MG63 (cell line): ENCODE data around the gene PROCA1. TPM values are rescaled to one million over a fixed set of nuclear protein-coding genes. Genes with fewer than 3 reads are reported as not detected.

Experiments
- DNase-seq: peaks from one replicate; pipeline ENCODE4 v3.0.0-alpha.2; 2020
- H3K27me3 ChIP-seq: fragments of 250-450 bp; sonication (Bioruptor Pico); 2 replicates; pipeline ENCODE4 v1.5.1; 2020; ENCODE audit warnings: mild to moderate bottlenecking, moderate library complexity
- H3K36me3 ChIP-seq: fragments of 250-450 bp; sonication (Bioruptor Pico); 2 replicates; pipeline ENCODE4 v1.5.1; 2020; ENCODE audit warnings: mild to moderate bottlenecking, moderate library complexity
- H3K4me3 ChIP-seq: fragments of 250-450 bp; sonication (Bioruptor Pico); 2 replicates; pipeline ENCODE4 v1.5.1; 2020; ENCODE audit warnings: mild to moderate bottlenecking, moderate library complexity
- H3K9me3 ChIP-seq: fragments of 250-450 bp; sonication (Bioruptor Pico); 2 replicates; pipeline ENCODE4 v1.5.1; 2020; ENCODE audit warnings: mild to moderate bottlenecking, moderate library complexity
- total RNA-seq: library from RNA; depleted of rRNA; stranded (reverse); fragments of >200 nt; shearing (Covaris generic); gene quantifications from 2 replicates; pipeline ENCODE4 v1.2.3, GENCODE V29; 2014; ENCODE audit warnings: low replicate concordance

PROCA1 gene
- total RNA-seq, 1 experiment from 2014 or later = 0.79 TPM

DNA sequence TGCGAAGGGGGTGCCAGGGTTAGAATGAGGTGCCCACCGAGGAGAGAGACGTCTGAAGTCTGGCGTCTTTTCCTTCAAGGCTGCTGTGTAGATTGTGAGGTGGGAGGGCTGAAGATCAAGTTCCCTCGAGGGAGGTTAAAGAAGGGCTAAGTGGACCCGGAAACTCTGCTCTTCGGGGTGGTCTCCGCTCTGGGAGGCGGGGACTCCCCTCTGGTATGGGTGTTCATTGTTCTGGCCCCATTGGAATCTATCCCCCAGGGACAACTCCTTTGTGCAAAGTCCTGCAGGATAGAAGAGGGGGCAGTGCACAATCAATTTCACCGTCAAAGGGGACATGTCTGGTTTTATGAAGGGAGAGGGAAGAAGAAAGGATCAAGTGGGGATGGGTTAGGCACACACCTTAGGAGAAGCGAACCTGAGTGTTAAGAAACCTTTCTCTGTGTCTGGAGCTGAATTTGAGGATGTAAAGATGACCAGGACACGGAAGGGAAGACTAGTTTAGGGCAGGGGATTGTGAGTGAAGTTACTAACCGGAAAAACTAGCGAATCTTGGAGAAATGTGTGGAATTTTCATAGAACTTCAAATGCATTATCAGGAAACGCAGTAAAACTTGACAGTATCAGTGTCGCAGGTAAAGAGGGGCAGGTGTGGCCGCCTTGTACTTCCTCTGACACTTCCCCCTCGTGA lies 6.8 kb upstream of the PROCA1 start:
- Histone ChIP-seq H3K27me3 (no peaks in the 10 kb centered on the region), H3K9me3 (no peaks in the 10 kb centered on the region), H3K36me3 (peaks cover 76% of the 10 kb centered on the region), H3K4me3 (peak overlapping the region; percentile 82)
- no peak for DNase-seq

- Histone ChIP-seq H3K36me3 (peaks cover 73% of the 10 kb centered on the region), H3K4me3 (peak within 1 kb of the TSS; percentile 82), H3K9me3 (no peaks in the 10 kb centered on the region), H3K27me3 (no peaks in the 10 kb centered on the region)
- DNase-seq = peak; percentile 98
Measured at GRCh38 chr17:28717578-28718332, 6.1 kb upstream of the PROCA1 start, which contains the start of gene RAB34. TSS of gene RAB34 (minus strand) at chr17:28717868. CDS start at chr17:28717266, 602 bp downstream.

DNA sequence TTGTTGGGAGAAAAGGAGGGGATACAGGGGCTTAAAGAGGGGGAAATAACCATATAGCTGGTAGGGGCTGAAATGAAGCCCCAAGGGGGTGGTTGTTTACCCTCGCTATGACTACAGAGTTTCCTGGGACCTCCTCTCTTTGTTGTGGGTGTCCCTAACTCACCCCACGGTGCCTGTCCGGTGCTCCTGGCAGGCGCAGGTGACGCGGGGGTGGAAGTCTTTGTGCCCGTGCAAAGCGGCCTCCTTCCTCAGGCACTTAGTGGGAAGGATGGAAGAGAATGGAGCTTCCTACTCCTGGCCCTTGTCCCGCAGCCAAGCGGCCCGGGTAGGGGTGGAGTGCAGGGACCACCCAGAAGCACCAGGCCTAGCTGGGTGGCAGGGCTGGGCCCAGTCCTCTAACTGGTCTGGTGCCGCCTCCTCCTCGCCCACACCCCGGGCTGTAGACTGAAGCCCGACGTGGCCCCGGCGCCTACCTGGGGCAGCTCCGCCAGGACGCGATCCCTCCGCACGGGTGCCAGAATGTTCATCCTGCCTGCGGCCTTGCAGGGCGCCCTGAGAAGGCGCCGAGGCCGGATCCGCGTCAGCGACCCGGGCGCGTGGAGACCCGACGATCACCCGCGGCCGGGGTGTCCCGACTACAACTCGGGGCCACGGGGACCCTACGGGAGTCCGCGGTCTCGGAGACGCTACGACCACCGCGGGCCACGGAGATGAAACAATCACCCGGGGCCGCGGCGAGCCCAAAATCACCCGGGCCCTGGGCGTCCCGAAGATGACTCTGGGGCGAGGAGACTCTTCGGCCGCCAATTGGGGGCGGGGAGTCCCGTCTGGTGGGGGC lies 5.3 kb upstream of the PROCA1 start:
- H3K4me3 ChIP-seq = peak overlapping the region; percentile 82
- H3K36me3 ChIP-seq = peaks cover 72% of the 10 kb centered on the region
- DNase-seq = peak; percentile 59
- no peaks in the 10 kb centered on the region for H3K9me3 ChIP-seq
- H3K27me3 ChIP-seq = no peaks in the 10 kb centered on the region

- H3K4me3 ChIP-seq = no peak overlapping the region
- no peak for DNase-seq
- no peaks in the 10 kb centered on the region for H3K9me3 ChIP-seq
- H3K27me3 ChIP-seq = no peaks in the 10 kb centered on the region
- H3K36me3 ChIP-seq = peaks cover 55% of the 10 kb centered on the region
Measured at GRCh38 chr17:28715217-28715616, 3.5 kb upstream of the PROCA1 start.

DNA sequence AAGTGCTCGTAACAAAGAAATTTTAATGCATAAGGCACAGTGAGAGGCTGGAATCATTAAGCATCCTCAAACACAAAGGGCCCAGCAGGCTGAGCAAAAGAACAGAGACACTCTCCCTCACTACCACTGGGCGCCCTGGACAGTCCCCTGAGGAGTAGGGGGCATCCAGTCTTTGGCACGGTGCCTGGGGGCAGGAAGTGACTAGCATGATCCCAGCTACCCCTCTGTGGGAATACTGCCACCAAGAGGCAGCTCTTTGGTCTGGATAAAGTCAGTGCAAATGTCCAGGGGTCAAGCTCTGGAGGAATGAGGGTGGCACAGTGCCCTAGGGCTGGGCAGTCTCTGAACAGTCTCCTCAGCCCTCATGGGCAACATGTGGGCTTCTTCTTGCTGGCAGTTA lies 2.6 kb upstream of the PROCA1 start:
- DNase-seq = no peak
- Histone ChIP-seq H3K4me3 (no peak overlapping the region), H3K27me3 (no peaks in the 10 kb centered on the region), H3K9me3 (no peaks in the 10 kb centered on the region), H3K36me3 (peaks cover 51% of the 10 kb centered on the region)

- peaks cover 51% of the 10 kb centered on the region for H3K36me3 ChIP-seq
- no peak for DNase-seq
- no peaks in the 10 kb centered on the region for H3K9me3 ChIP-seq
- H3K27me3 ChIP-seq = no peaks in the 10 kb centered on the region
- no peak overlapping the region for H3K4me3 ChIP-seq
Measured at GRCh38 chr17:28712705-28713415, 1.2 kb upstream of the PROCA1 start.

DNA sequence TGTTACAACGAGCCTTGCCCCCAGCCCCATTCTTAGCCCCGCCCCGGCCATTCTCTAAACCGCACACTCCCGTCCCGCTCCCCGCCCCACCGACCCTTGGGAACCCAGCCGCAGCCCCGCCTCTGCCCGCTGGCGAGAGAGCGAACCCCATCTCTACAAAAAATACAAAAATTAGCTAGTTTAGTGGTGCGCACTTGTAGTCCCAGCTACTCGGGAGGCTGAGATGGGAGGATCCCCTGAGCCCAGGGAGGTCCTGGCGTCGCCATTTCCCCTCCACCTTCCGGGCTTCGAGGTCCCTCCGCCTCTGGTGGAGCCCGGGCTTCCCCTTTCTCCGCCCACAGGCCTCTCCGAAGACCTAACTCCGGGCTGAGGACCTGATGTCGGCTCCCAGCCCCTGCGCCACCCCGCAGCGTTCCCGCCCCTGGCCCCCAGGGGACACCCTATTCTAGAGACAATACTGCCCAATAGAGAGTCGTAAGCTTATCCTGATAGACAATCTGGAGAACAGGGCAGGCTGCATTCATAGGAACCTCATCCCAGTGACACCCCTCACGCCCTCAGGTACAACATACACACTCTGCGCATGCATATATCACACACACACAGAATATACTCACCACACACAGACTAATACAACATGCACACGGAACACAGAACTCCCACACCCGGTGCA lies 480 bp upstream of the PROCA1 start:
- H3K4me3 ChIP-seq = peak overlapping the region; percentile 54; the same call in 1 of the 2 replicates
- no peaks in the 10 kb centered on the region for H3K9me3 ChIP-seq
- H3K27me3 ChIP-seq = no peaks in the 10 kb centered on the region
- no peak for DNase-seq
- peaks cover 49% of the 10 kb centered on the region for H3K36me3 ChIP-seq

DNA sequence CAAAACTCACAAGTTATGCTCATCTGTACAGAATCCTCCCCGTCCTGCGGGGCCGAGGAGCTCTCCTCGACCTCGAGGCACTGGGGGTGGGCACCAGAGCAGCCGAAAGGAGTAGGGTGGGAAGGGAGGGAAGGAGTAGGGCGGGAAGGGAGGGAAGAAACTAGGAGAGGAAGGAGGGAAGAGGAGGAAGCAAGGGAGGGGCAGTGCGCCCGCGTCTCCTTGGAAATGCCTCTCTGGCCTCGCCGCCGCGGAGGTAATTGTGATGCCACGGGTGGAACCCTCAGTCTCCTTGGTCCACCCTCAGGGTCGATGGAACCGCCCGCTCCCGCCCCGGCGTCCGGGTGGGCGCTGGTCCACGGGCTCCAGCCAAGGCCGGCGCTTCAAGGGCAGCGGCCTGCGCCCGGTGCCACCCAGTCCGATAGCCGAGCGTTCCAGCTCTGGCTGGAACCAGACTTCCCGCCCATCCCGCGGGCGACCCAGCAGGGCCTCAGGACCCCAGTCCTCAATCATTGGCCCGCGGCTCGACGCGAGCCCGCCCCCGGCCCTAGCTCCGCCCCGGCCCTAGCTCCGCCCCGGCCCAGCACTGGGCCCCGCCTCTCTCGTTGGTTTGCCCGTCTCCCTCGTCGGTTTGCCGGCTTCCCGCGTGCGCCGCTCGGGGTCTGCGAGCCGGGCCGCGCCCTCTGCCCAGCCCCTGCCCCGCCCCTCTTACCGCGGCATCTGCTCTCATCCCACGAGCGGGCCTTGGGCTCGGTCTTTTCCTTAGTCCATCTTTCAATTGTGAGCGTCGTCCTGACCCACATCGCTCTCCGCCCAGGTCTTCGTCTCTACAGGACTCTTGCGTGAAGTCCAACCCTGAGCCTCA lies 596 bp downstream of the PROCA1 start:
- Histone ChIP-seq H3K4me3 (peak overlapping the region; percentile 54), H3K36me3 (peaks cover 43% of the 10 kb centered on the region), H3K27me3 (no peaks in the 10 kb centered on the region), H3K9me3 (no peaks in the 10 kb centered on the region)
- peak; percentile 97 for DNase-seq

DNA sequence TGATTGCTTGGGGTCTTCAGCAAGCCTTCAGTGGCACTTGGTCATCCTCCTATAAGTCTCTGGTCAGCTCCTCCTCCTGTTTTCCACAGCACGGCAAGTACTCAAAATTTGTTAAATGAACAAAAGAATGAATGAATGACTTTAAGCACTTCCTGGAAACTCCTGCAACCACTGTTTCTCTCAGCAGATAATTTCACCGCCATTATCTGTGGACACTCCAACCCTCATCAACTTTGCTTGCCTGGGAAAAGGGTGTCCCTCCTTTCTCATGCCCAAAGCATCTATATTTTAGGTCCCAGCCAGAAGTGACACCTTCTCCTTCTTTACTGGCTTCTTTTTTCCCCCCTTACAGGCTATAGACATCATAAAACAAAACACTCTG lies 4.4 kb downstream of the PROCA1 start:
- peaks cover 32% of the 10 kb centered on the region for H3K36me3 ChIP-seq
- no peak for DNase-seq

DNA sequence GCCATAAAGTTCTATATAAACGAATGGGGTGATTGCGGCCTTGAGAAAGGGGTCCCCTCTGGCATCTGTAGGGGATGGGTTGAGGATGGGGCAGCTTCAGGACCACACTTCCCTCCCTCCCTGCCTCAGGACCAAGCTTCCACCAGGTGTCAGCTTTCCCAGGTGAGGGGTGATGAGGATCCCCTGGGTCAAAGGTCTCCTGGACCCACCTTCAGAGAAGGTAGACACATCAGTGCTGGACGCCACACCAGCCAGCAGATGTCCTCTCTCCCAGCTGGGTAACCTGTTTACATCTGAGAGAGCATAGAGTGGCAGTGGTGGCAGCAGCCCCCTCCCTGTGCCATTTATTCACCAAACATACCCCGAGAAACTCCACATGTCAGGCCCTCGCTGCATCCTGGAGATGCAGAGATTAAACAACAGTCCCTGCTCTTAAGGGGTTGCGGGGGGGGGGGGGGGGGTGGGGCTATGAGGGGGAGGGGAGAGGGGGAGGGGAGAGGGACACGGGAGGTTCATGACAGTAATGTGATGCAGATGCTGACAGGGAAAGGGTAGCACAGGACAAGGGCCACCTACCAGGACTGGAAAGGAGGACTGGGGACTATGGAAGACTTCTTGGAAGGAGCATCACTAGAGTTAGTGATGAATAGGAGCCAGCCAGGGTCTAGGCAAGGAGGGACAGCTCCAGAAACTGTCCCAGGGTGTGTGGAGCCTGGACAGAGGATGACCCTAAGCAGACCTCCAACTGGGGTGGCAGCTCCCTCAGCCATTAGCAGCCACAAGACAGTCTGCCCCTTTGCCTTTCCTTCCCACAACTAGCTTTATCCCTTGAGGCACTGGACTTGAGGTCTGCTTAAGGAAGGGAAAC lies 5.0 kb downstream of the PROCA1 start:
- H3K36me3 ChIP-seq = peaks cover 36% of the 10 kb centered on the region
- H3K9me3 ChIP-seq = no peaks in the 10 kb centered on the region
- DNase-seq = no peak
- H3K27me3 ChIP-seq = no peaks in the 10 kb centered on the region
- H3K4me3 ChIP-seq = no peak overlapping the region

More for the DNA sequence above, 4.4 kb downstream of the PROCA1 start:
- no peaks in the 10 kb centered on the region for H3K9me3 ChIP-seq
- H3K27me3 ChIP-seq = no peaks in the 10 kb centered on the region
- H3K4me3 ChIP-seq = no peak overlapping the region

DNA sequence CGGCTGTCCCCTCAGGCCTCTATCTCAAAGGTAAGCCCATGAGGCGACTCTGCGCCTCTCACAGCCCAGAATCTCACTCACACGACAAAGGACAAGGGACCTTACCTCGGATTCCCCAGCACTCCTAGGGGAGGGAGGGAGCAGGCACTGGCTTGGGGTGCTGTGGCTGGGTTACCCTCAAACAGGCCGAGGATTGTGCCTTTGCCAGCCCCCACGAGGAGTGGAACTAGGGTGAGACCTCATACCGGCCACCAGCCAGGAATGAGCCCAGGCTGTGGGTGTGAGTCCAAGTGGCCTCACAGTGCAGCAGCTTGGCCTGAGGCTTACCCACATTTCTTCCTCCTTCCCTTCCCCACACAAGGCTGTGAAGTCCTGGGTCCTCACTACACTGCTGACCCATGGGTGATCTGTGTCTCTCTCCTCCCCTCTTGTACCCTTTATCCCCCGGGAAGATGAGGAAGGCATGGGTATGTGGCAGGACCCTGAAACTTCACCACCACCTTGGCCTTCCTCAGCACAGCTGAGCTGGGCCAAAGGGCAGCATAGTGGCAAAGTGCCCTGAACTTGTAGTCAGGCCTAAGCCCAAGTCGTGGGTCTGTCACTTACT lies 5.9 kb downstream of the PROCA1 start:
- no peaks in the 10 kb centered on the region for H3K27me3 ChIP-seq
- DNase-seq = no peak
- peaks cover 44% of the 10 kb centered on the region for H3K36me3 ChIP-seq
- no peak overlapping the region for H3K4me3 ChIP-seq
- no peaks in the 10 kb centered on the region for H3K9me3 ChIP-seq

GRCh38 chr17:28705074-28705659 lies 6.5 kb downstream of the PROCA1 start:
- Histone ChIP-seq H3K36me3 (peaks cover 50% of the 10 kb centered on the region), H3K27me3 (no peaks in the 10 kb centered on the region), H3K9me3 (no peaks in the 10 kb centered on the region), H3K4me3 (no peak overlapping the region)
- DNase-seq = no peak

DNA sequence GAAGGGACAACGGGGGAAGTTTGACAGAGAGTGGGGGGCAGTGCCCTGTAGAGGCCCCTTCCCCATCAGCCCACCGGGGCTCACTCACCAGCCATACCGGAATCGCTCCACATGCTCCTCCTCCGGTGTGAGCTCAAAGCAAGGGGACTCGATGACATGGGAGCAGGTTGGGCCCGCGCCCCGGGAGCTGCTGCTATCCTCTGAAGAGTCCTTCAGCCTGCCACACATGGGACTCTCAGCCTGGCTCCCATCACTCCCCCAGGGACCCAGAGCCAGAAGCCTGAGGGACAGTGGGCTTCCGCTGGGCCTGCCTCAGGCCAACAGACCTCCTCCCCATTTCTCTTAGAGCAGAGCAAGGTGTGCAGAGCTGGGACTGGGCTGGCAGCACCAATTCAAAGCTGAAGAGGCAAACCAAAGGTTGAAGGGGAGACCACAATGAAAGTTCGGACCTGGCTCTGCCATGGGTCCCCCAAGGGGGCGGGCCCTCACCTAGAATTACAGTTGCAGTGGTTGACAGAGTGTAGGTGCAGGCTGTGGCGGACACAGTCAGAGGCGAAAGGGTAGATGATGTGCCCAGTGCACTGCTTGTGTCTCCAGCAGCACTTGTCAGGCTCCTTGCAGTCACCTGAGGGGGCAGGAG lies 7.3 kb downstream of the PROCA1 start:
- DNase-seq = no peak
- no peaks in the 10 kb centered on the region for H3K27me3 ChIP-seq
- H3K4me3 ChIP-seq = no peak overlapping the region
- no peaks in the 10 kb centered on the region for H3K9me3 ChIP-seq
- peaks cover 58% of the 10 kb centered on the region for H3K36me3 ChIP-seq
